H4 (cell line): ENCODE measurements around the gene PRKCE. TPM values are rescaled to one million over a fixed set of nuclear protein-coding genes. Genes with fewer than 3 reads are reported as not detected.

ENCODE experiments used
- DNase-seq: peaks from one replicate; pipeline ENCODE4 v3.0.0-alpha.2; 2015; ENCODE audit warnings: low spot score
- total RNA-seq: library from RNA; depleted of rRNA; stranded (reverse); fragments of >200 nt; shearing (Covaris generic); gene quantifications from 2 replicates; pipeline ENCODE4 v1.2.3, GENCODE V29; 2014

Gene PRKCE
- total RNA-seq, 1 experiment from 2014 or later, result 22.4 TPM

DNA sequence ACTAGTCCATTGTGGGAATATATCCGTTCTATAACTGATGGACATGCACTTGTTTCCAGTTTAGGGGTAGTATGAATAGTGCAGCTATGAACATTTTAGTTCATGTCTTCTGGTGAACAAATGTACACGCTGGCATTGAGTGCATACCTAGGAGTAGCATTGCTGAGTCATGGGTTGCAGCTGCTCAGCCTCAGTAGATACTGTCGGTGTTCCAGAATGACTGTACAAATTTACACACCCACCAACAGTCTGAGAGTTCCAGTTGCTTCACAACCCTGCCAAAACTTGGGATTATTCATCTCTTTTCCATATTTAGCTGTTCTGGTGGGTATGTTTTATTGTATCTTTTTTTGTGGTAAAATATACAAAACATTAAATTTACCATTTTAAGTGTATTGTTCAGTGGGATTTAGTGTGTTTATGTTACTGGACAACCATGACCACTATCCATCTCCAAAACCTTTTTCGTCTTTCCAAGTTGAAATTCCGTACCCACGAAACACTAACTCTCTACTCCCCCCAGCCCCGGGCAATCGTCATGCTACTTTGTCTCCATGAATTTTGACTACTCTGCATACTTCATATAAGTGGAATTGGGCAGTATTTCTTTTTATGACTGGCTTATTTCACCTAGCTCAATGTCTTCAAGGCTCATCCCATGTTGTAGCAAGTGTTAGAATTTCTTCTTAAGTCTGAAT, 281.0 kb downstream of the PRKCE start:
- no peak for DNase-seq

DNA sequence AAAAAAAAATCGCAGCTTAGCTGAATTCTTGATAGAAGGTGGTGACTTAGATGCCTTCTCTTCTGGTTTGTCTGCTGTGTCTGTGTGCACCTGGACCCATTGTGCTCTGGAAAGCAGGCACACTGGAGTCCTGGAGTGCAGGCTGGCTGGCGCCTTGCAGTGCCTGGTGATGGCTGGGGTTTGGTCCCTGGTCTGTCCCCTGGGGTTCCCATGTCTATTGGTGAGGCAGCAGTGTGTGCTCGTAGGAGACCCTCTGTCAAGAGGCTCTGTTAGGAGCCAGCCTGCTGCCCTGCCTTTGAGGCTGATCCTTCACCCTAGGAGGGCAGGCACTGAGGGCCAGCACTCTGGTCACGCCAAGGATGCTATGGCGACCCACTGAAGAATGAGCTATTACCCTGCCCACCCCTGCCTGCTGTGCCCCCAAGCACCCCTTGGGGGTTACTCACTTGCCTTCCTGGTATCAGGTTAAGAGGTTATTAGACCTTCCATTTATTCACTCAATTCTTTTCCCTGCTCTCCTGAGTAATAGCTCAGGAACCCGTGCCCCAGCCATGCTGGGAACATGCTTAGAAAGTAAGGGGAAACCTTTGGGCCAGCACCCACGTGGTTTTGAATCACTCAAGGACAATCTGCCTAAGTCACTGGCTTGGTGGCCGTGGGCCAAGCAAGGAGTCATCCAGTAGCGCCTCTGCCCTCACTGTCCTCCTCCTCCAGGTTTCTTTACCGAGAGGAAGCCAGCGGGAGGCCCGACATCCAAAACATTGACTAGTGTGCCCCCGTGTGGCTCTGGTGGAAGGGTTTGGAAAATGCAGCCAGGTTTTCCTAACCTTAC, 284.5 kb downstream of the PRKCE start:
- DNase-seq, result peak; percentile 97

DNA sequence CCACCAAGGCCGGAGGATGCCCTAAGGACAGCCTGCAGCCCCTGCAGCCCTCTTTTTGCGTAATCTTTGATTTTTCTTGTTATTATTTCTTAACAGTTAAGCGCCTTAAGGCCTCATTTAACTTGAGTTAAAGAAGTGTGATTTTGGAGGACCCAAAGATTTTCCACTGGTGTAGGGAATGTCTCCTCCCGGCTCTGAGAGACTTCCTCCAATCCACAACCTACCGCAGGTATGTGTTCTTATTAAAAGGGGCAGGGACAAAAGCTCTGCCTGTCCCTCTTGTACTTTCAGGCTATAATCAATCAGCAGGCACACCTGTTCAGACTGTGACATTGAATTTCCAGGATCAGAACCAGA, 285.1 kb downstream of the PRKCE start:
- DNase-seq, result no peak

DNA sequence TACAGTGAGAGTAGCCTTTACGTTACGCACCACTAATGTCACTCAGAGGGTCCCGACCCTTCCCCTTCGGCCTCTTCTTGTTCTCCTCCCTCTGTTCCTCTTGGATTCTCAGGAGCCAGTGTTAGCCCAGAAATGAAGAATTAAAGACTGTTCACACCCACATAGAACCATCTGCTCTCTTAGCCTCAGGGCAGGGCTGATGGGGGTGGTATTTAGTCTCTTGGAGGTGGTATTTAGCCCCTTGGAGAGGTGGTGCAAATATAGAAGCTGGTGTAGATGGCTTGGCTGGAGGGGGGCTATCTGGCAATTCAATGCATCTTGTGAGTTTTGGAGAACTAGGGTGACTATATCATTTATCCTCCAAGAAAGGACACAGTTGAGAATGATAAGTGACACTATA, 286.5 kb downstream of the PRKCE start:
- DNase-seq, result no peak

DNA sequence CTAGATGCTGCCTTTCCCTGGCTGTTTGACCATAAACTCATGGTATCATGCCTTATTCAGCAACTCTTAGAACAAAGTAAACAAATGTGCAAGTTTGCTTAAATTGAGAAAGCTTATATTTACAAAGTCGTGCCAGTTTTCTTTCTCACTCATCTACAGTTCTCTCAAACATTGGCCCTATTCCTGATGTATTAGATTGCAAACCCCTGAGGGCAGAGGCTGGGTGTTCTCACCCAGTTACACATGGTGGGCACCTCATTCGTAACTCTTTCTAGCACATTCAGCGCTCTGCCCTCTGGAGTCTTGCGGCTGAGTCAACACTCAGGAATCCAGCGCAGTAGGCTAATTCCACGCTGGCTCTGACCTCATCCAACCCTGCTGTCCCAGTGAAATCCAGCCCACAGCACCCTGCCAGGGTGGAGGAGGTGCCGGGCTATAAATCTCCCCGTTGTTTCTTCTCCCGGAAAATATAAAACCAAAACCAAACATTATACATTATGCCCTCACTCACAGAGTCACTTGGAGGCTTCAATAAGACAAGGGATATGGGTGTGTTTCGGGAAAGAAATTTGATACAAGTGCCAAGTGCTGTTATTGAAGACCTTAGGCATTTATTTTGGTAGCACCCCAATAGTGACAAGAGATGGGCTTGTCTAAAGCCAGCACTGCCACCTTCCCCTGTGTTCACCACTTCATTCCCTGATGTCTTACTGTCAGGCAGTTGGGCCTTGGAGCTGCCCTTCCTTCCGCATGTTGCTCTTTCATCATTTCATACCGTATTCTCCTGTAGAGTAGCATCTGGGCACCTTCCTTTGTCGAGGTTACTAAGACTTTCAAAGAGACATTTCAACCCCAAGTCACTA, 287.4 kb downstream of the PRKCE start:
- peak; percentile 99 for DNase-seq

DNA sequence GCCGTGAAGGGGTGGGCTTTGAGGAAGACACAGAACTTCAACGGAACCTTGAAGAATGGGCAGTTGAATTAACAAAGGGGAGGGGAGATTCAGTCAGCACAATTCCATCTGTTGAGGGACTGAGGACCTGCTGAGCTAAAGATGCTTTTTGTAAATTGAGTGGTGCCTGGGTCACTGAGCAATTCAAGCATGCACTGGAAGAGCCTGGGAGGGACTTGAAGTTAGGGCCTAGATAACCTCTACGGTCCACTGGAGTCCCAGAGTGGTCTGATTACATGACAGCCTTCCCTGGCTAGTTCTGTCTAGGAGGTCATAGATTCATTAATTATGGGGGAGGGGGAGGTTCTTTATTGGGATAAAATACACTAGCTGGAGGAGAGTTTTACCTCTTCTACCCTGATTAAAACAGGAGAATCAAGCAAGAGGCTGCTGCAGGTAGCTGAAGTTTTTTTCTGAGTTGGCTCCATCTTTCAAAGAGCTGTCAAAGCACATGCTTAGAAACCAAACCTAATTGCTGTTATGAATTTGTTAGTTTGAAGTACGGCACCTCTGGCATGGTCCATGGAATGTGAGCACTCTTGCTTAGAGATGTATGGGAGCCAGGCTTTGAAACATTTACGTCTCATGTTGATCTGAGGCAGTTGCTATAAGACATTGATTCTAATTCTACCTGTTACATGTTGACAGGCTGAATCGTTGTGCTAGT, 290.2 kb downstream of the PRKCE start:
- no peak for DNase-seq

DNA sequence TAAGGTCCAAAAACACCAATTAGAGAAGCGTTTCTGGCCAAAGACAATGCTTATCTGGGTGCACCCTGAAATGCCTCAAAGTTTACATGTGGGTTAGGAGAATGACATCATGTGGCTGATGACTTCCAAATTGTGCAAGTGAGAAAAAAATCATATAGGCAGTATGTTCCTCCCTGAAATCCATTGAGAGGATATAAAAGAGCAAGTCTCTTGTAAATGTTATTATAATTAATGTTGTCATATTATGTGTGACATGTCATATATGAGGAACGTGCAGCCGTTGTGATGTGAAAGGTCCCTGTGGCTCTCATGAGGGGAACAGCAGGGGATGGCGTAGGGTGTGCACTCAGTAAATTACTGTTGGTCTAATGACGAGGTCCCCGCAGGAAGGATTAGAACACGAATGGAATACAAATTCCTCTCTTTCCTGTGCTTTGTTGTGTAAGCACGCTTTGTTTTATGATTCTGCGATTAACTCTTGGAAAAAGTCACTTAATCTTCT, 290.8 kb downstream of the PRKCE start:
- no peak for DNase-seq

DNA sequence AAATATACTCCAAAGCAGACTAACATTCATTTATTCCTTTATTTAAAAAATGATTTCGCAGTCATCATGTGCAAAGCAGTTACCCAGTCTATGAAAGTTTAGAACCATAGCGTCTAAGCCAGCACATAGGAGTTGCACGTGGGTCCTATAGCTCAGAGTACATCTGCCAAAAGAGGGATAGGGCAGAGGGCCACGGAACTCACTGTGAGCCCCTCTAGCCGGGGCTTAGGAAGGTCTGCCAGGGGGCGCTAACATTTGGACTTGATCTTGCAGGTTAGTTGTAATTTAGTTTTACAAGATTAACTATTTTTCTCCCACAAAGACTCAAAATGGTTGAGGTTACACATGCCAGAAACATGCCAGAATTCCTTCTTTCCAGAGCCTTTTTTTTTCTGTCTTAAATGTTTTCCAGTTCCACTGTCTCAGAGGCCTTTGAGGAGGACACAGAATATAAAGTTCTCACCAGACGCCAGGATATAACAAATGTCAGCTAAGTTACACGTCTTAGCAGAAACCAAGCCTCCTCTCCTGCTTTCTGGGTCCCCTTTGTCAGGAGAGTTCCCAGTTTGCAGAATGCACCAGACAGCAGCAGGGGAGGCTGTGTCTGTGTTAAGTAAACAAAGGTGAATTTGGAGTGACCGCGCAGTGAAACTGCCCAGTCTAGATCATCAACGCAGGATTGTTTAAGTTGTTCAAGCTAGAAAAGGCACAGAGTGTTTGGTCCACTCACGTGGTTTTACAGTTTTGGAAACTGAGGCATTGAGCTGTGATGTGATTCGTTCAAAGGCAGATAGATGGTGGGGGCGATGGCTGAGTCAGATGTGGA, 292.0 kb downstream of the PRKCE start:
- DNase-seq, result no peak

DNA sequence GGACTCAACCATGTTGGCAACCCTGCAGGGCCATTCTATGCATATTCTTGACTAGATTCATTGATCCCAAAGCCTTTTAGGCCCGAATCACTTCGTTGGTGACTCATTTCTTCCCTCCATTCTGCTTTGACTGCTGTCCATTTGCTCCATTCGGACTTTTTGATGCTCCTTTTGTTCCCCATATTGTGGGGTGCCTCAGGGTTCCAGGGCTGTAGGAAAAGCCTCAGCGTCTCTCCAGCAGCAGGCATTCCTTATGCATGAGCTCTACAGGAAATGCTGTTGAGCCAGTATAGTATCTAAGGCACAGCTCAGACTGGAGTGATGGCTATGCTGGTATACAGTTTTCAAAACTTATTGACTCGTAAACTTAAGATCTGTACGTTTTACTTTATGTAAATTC, 292.6 kb downstream of the PRKCE start:
- no peak for DNase-seq

DNA sequence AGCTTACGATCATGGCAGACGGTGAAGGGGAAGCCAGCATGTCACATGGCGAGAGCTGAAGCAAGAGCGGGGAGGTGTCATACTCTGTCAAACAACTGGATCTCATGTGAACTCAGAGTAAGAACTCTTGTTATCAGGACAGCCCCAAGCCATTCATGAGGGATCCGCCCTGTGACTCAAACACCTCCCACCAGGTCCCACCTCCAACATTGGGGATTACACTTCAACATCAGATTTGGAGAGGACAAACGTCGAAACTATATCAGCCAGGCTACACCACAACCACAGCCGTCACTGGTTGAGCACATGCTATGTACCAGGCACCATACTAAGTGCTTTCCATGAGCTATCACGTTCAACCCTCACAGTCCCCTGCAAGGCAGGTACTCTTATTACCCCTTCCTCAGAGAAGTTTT, 293.8 kb downstream of the PRKCE start:
- no peak for DNase-seq

DNA sequence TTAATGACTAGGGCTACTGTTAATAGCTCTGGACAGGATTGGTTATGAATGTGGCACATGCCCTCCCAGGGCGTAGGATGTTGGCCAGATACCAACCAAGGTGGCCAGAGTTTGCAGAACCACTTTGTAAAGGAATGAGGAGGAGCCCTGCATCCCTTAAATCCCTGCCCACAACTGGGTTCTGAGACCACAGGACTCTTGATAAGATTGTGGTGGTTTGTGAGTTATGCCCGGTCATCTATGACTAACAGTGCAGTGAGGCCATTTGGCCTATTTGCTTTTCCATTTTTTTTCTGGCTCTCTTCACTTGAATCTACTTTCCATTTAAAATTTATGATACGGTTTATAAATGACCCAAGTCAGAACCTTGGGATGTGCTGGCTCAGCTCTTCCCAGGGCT, 294.5 kb downstream of the PRKCE start:
- peak; percentile 95 for DNase-seq

DNA sequence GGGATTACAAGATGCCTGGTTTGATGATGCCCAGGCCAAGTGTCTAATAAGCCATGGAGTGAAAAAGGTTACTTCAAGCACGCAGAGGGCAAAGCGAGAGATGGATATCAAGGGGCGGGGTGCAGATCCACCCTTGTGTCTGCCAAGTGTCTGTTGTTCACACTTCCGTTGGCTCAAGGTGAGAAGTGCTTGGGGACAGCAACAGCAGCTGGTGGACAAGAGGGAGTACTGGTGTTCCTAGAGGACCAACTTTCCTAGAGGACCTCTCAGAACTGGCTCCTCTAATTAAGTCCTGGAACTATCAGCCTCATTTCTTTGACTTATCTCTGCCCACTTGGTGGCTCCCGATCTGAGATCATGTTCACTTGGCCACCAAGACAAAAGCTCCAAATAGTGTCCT, 299.1 kb downstream of the PRKCE start:
- DNase-seq, result no peak

DNA sequence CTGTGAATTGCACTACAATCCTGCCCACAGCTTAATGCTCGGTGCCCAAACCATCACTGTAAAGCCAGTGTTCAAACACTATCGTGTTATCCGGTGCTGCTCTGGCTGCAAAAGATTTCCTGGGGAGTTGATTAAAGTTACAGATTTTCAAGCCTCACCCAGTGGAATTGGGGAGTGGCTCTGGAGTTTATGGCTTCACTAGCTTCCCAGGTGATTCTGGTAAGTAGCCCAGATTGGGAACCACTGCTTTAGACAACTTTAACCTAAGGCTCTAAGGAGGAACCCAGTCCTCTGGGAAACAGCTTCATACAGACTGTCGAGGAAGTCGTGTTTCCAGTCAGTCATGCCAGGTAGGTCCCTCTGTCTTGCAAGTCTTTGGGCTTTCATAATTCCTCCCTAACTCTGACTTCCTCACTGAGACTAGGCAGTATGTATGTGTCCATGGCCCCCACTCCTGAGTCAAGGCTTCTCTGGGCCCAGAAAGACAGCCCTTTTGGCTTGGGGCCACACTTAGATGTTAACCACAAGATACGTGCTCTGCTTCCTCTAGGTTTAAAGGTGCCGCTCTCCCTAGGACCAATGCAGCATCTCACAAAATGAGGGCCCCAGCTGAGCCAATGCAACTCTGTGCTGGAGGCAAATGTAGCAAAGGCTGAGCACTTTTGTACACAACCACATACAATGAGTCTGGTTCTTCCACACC, 299.7 kb downstream of the PRKCE start:
- no peak for DNase-seq

DNA sequence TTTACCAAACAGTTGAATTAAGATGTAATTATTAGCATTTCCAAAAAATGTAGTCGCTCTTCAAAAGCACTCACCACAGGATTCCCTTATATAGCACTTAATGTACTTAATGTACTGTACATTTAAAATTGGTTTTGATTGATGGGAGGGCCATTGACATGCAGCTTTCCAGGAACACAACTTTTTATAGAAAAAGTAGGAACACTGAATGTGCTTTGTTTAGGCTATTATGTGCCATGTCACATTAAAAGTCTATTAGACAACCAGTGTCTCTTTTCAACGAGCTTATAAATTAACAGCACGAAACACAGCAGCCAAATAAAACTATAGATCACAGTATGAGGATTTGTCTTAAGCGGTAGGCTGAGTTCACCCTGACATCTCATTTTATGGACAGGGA, 301.1 kb downstream of the PRKCE start:
- DNase-seq, result no peak

DNA sequence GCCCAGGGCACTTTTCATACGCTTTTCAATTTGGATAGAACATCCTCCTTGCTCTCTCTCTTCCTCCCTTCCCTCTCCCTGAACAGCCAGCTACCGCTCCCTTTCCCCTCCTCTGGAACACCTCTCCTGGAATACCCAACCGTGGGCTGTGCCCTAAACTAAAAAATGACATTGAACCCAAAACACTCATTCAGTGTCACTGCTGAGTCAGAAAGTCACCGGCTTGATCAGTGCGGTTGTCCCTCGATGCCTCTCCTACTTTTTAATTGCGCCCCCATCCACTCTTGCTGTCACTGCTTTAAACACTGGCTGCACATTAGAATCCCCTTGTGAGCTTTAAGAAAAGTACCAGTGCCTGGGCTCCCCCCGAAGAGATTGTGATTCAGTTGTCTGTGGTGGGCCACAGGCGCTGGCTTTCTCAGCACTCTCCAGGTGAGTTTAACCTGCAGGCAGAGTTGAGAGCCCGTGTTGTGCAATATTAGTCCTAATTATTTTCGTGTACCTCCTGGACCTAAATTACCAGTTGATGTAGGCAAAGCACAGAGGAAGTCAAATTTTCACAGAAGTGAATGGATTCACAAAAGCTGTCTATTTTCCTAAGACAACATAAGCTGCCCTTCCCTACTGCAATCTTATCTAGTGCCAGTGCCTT, 302.0 kb downstream of the PRKCE start:
- DNase-seq, result no peak

DNA sequence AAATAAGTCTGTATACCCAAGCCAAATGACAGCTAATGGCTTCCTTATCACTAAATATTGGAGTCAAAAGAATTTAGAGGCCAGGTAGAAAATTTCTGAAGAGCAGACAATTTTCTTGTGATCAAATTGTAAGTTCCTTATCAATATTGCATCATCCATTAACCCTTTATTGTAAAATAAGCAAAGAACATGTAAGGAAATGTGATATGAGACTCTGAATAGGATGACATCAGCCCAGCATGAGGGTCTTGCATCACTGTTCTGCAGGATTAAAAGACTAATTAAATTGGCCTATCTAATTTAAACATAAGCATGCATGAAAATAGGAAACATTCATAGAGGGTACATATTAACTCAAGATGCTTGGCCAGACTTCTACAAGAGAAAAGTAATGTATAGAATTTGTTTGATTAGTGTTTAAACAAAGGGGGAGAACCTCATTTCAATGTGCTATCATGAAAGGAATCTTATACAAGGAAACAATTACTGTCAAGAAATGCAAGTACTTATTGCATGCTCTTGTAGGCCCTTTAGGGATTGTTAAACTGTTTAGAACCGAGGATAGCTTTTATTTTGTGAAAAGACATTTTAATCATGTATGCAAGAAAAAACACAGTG, 302.9 kb downstream of the PRKCE start:
- DNase-seq, result no peak

DNA sequence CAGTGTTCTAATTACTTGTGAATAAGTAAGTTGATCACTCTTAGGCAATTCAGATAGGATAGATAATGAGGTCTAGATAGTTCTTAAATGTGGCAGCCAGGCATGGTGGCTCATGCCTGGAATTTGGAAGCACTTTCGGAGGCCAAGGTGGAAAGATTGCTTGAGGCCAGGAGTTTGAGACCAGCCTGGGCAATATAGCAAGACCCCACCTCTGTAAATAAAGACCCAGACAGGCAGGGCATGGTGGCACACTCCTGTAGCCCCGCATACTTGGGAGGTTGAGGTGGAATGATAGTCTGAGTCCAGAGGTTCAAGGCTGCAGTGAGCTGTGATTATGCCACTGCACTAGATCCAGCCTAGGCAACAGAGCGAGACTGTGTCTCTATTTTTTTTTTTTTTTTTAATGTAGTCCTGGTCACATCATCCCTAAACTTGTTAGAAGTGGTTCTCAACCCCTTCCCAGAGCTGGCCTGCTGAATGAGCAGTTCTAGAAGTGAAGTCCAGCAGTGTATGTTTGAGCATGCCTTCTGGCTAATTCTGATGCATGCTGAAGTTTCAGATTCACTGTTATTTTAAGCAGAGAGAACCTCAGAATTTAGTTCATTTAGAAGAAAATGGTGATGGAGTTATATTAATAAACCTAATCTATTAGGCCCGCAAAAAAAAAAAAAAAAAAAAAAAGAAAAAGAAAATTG, 306.2 kb downstream of the PRKCE start:
- no peak for DNase-seq

DNA sequence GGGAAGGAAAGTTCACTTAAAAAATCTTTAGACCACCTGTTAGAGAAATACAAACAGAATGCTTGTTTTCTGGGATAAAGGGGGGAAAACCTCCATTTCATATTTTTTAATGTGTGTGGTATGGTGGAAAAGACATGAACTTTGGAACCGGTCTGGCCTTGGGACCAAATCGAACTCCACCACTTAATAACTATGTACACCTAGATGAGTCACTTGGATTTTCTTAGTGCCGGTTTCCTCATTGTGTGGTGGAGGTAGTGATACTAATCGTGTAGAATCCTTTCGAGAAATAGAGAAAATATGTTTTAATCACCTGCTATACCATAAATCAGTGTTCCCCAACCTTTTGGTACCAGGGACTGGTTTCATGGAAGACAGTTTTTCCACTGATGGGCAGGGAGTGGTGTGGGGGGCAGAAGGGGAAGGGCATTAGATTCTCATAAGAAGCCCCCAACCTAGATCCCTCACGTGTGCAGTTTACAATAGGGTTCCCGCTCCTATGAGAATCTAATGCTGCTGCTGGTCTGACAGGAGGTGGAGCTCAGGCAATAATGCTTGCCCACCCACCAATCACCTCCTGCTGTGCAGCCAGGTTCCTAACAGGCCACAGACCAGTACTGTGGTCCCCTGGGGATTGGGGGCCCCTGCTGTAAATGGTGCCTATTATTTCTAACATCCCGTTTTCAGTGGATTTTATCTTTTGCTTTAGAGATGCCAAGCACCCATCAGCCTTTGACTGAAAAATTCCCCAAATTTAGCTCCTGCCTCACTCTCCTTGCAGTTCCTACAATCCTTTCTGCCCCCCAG, 308.8 kb downstream of the PRKCE start:
- no peak for DNase-seq
